Fibroblast of skin of left biceps (primary cell): ENCODE measurements around the gene CAV3.

ENCODE experiments used
- DNase-seq, 2 experiments: peaks; one replicate each; pipeline ENCODE4 v3.0.0-alpha.2; 2013; ENCODE audit warnings: low read depth in 2 of 2

The CAV3 gene

GRCh38 chr3:8761866-8762265 is 28.3 kb downstream of the CAV3 start:
- DNase-seq: no peak

GRCh38 chr3:8762607-8763377 is 29.2 kb downstream of the CAV3 start:
- DNase-seq: no peak

GRCh38 chr3:8764528-8764927 is 30.9 kb downstream of the CAV3 start:
- no peak for DNase-seq

- no peak for DNase-seq
These were observed 31.9 kb downstream of the CAV3 start for GRCh38 chr3:8765528-8765927.

- no peak for DNase-seq
These were observed 32.5 kb downstream of the CAV3 start for GRCh38 chr3:8766148-8766547.

GRCh38 chr3:8767256-8767666 is 33.7 kb downstream of the CAV3 start:
- DNase-seq: no peak

- DNase-seq: no peak
These were observed 34.2 kb downstream of the CAV3 start for GRCh38 chr3:8767667-8768363.

- no peak for DNase-seq
These were observed 34.9 kb downstream of the CAV3 start for GRCh38 chr3:8768364-8769087.

GRCh38 chr3:8769088-8769822 is 35.7 kb downstream of the CAV3 start, which contains the start of gene OXTR:
Gene OXTR, minus strand, starts transcription at chr3:8769613. Its CDS starts 1,426 bp downstream, at chr3:8768187.
- peak; percentile 66 to 70 for DNase-seq

GRCh38 chr3:8773941-8774542 is 40.4 kb downstream of the CAV3 start:
- no peak for DNase-seq

- no peak for DNase-seq
These were observed 41.6 kb downstream of the CAV3 start for GRCh38 chr3:8775181-8775580.

GRCh38 chr3:8775602-8776001 is 42.0 kb downstream of the CAV3 start:
- no peak for DNase-seq

- DNase-seq: no peak
These were observed 42.8 kb downstream of the CAV3 start for GRCh38 chr3:8776406-8776805.

- no peak for DNase-seq
These were observed 43.8 kb downstream of the CAV3 start for GRCh38 chr3:8777201-8777977.

GRCh38 chr3:8777978-8778267 is 44.3 kb downstream of the CAV3 start:
- no peak for DNase-seq

- no peak for DNase-seq
These were observed 44.9 kb downstream of the CAV3 start for GRCh38 chr3:8778475-8778874.

- DNase-seq: no peak
These were observed 46.7 kb downstream of the CAV3 start for GRCh38 chr3:8780279-8780678.

- DNase-seq: no peak
These were observed 51.3 kb downstream of the CAV3 start for GRCh38 chr3:8784676-8785435.

- no peak for DNase-seq
These were observed 56.9 kb downstream of the CAV3 start for GRCh38 chr3:8790529-8790928.

- DNase-seq: no peak
These were observed 59.6 kb downstream of the CAV3 start for GRCh38 chr3:8793242-8793641.
